HepG2 (cell line): Measurements from ENCODE around the gene QRSL1.

ENCODE experiments used
- CTCF ChIP-seq: sonication (generic); formaldehyde crosslinking; IDR thresholded peaks from 2 replicates; pipeline ENCODE4 v1.5.0; 2020; ENCODE audit warnings: mild to moderate bottlenecking, missing genetic modification reagents, moderate library complexity
- DMTF1 ChIP-seq: sonication (generic); formaldehyde crosslinking; IDR thresholded peaks from 2 replicates; pipeline ENCODE4 v1.4.0; 2020; ENCODE audit warnings: mild to moderate bottlenecking, missing genetic modification reagents
- HNRNPUL1 ChIP-seq: fragments of 200-400 bp; formaldehyde crosslinking; IDR thresholded peaks from 2 replicates; pipeline ENCODE4 v1.6.1; 2017; ENCODE audit warnings: low read depth, mild to moderate bottlenecking, low read length, moderate library complexity
- MXI1 ChIP-seq: IDR thresholded peaks from 3 replicates; pipeline ENCODE4 v1.6.1; 2012; ENCODE audit warnings: low read depth, low read length, inconsistent platforms, borderline replicate concordance
- PAX8 ChIP-seq: sonication (generic); formaldehyde crosslinking; IDR thresholded peaks from 2 replicates; pipeline ENCODE4 v1.8.0; 2022; ENCODE audit warnings: mild to moderate bottlenecking, missing genetic modification reagents, borderline replicate concordance
- POLR2A ChIP-seq, 2 experiments: IDR thresholded peaks; 2 replicates each; pipeline ENCODE4 v1.6.1; 2011; ENCODE audit warnings: low read depth in 2 of 2, low read length in 2 of 2, mild to moderate bottlenecking in 1 of 2, moderate library complexity in 1 of 2; ENCODE audit not compliant: insufficient read depth in 1 of 2
- RAD21 ChIP-seq: fragments of 450-650 bp; formaldehyde crosslinking; IDR thresholded peaks from 2 replicates; pipeline ENCODE4 v1.5.0; 2020; ENCODE audit warnings: mild to moderate bottlenecking
- THAP7 ChIP-seq: sonication (generic); formaldehyde crosslinking; IDR thresholded peaks from 2 replicates; pipeline ENCODE4 v1.8.1; 2023; ENCODE audit warnings: mild to moderate bottlenecking, missing genetic modification reagents
- ZNF3 ChIP-seq: IDR thresholded peaks from 2 replicates; pipeline ENCODE4 v1.7.0; 2017; ENCODE audit warnings: inconsistent platforms
- ZNF513 ChIP-seq: sonication (generic); formaldehyde crosslinking; conservative IDR thresholded peaks from 2 replicates; pipeline ENCODE4 v1.5.0; 2020; ENCODE audit warnings: missing genetic modification reagents
- ZNF567 ChIP-seq: sonication (generic); formaldehyde crosslinking; IDR thresholded peaks from 2 replicates; pipeline ENCODE4 v1.8.1; 2023; ENCODE audit warnings: mild to moderate bottlenecking, missing genetic modification reagents, borderline replicate concordance
- ZNF747 ChIP-seq: sonication (generic); formaldehyde crosslinking; IDR thresholded peaks from 2 replicates; pipeline ENCODE4 v1.8.1; 2023; ENCODE audit warnings: missing genetic modification reagents, mild to moderate bottlenecking, borderline replicate concordance
- ZNF766 ChIP-seq: sonication (generic); formaldehyde crosslinking; IDR thresholded peaks from 2 replicates; pipeline ENCODE4 v1.5.0; 2020; ENCODE audit warnings: missing genetic modification reagents, borderline replicate concordance

- TF ChIP-seq RAD21 (CRISPR knock-in tag) (0 out of 2 replicates have a peak, but pooled peaks have one; percentile 13), HNRNPUL1 (no peak), THAP7 (CRISPR knock-in tag) (no peak), ZNF747 (CRISPR knock-in tag) (no peak), POLR2A (IDR thresholded peaks at IDR 0.05; ENCODE audit: insufficient read depth in 1 of 2, low read depth in 2 of 2, low read length in 2 of 2) (no peak), ZNF766 (CRISPR knock-in tag) (no peak), MXI1 (no peak), ZNF3 (CRISPR knock-in tag) (no peak), PAX8 (CRISPR knock-in tag) (no peak), CTCF (peak; percentile 50), ZNF513 (CRISPR knock-in tag) (no peak), ZNF567 (CRISPR knock-in tag) (no peak), DMTF1 (CRISPR knock-in tag) (no peak)
Observed at GRCh38 chr6:106688177-106688951, 59.0 kb downstream of the QRSL1 start.
